ENCODE data around the gene PHLPP1. TPM values are rescaled to one million over a fixed set of nuclear protein-coding genes. Genes with fewer than 3 reads are reported as not detected.

The PHLPP1 gene
- total RNA-seq, 2 donors from 2014 or later = 4.6 to 5.9 TPM

- H3K27ac ChIP-seq = no peak overlapping the region
- no peak for DNase-seq (ENCODE audit: low spot score)
These were observed 273.9 kb downstream of the PHLPP1 start for GRCh38 chr18:62989195-62989594.

DNA sequence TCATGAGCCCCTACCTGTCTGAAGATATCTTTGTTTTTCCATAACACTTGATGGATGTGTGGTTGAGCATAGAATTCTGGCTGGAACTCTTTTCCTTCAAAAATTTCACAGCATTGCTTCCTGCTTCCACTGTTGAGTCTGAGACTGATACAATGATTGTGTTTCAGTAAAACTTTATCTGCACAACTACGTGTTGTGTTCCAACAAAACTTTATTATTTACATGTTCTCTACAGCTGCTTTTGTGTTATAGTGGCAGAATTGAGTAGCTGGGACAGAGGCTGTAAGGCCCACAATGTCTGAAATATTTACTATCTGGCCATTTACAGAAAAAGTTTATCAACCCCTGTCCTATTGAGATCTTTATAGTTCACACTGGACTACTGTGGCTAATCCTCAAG is 275.3 kb downstream of the PHLPP1 start:
- no peaks in the 10 kb centered on the region for H3K27me3 ChIP-seq
- H3K9me3 ChIP-seq = no peaks in the 10 kb centered on the region
- no peak overlapping the region for H3K4me3 ChIP-seq
- H3K36me3 ChIP-seq = no peaks in the 10 kb centered on the region
- DNase-seq (ENCODE audit: low spot score) = no peak
- H3K27ac ChIP-seq = no peak overlapping the region
- TF ChIP-seq, protein P1, sequence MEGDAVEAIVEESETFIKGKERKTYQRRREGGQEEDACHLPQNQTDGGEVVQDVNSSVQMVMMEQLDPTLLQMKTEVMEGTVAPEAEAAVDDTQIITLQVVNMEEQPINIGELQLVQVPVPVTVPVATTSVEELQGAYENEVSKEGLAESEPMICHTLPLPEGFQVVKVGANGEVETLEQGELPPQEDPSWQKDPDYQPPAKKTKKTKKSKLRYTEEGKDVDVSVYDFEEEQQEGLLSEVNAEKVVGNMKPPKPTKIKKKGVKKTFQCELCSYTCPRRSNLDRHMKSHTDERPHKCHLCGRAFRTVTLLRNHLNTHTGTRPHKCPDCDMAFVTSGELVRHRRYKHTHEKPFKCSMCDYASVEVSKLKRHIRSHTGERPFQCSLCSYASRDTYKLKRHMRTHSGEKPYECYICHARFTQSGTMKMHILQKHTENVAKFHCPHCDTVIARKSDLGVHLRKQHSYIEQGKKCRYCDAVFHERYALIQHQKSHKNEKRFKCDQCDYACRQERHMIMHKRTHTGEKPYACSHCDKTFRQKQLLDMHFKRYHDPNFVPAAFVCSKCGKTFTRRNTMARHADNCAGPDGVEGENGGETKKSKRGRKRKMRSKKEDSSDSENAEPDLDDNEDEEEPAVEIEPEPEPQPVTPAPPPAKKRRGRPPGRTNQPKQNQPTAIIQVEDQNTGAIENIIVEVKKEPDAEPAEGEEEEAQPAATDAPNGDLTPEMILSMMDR (IDR thresholded peaks at IDR 0.05) = no peak
- no peaks in the 10 kb centered on the region for H3K4me1 ChIP-seq

More at GRCh38 chr18:62989195-62989594, 273.9 kb downstream of the PHLPP1 start:
- no peak overlapping the region for H3K4me3 ChIP-seq
- no peaks in the 10 kb centered on the region for H3K9me3 ChIP-seq
- H3K4me1 ChIP-seq = no peaks in the 10 kb centered on the region
- no peaks in the 10 kb centered on the region for H3K27me3 ChIP-seq
- TF ChIP-seq, protein P1 (IDR thresholded peaks at IDR 0.05) = no peak
- H3K36me3 ChIP-seq = no peaks in the 10 kb centered on the region

DNA sequence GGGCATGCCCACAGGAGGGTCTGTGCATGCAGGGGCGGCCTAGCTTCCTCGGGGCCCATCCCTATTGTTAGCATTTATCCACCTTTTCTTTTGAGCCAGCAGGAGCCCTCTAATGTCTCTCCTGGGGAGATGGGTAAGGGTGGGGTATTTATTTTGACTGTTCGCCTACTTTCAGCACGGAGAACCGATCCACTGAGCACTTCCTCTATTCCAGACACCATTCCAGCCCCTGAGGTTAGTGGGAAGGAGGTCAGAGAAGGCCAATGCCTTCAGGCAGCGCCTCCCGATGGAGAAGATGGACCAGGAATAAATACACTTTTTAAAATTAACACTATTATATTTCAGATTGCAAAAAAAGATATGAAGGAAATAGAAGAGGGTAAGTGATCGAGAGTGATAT is 276.0 kb downstream of the PHLPP1 start:
- DNase-seq (ENCODE audit: low spot score) = no peak
- no peaks in the 10 kb centered on the region for H3K9me3 ChIP-seq
- no peaks in the 10 kb centered on the region for H3K36me3 ChIP-seq
- no peaks in the 10 kb centered on the region for H3K27me3 ChIP-seq
- H3K27ac ChIP-seq = no peak overlapping the region
- TF ChIP-seq, protein P1 (IDR thresholded peaks at IDR 0.05) = no peak
- H3K4me1 ChIP-seq = no peaks in the 10 kb centered on the region
- no peak overlapping the region for H3K4me3 ChIP-seq

DNA sequence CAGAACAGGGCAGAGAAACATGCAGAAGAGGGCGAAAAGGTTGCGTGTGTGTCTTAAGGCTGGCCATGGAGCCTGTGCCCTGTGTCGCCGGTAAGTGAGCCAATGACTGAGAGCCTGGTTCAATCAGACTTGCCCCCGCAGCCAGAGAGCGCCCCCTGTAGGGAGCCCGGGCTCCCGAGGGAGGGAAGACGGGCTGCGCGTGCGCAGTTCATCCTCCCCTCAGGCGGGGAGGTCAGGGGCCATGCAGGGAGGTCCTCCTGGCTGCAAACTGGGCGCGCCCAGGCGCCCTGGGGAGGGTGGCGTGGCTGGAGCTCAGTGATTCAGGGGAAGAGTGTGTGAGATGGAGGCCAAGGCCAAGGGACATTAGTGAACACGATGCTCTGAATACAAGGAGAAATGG is 276.6 kb downstream of the PHLPP1 start:
- Histone ChIP-seq H3K36me3 (no peaks in the 10 kb centered on the region), H3K4me3 (no peak overlapping the region), H3K27me3 (no peaks in the 10 kb centered on the region), H3K9me3 (no peaks in the 10 kb centered on the region), H3K27ac (no peak overlapping the region), H3K4me1 (no peaks in the 10 kb centered on the region)
- no peak for DNase-seq (ENCODE audit: low spot score)
- TF ChIP-seq, protein P1 (IDR thresholded peaks at IDR 0.05) = no peak

GRCh38 chr18:62992877-62993365 is 277.6 kb downstream of the PHLPP1 start:
- TF ChIP-seq, protein P1 (IDR thresholded peaks at IDR 0.05) = no peak
- Histone ChIP-seq H3K36me3 (no peaks in the 10 kb centered on the region), H3K27me3 (no peaks in the 10 kb centered on the region), H3K27ac (no peak overlapping the region), H3K9me3 (no peaks in the 10 kb centered on the region), H3K4me3 (no peak overlapping the region), H3K4me1 (no peaks in the 10 kb centered on the region)
- DNase-seq (ENCODE audit: low spot score) = no peak

DNA sequence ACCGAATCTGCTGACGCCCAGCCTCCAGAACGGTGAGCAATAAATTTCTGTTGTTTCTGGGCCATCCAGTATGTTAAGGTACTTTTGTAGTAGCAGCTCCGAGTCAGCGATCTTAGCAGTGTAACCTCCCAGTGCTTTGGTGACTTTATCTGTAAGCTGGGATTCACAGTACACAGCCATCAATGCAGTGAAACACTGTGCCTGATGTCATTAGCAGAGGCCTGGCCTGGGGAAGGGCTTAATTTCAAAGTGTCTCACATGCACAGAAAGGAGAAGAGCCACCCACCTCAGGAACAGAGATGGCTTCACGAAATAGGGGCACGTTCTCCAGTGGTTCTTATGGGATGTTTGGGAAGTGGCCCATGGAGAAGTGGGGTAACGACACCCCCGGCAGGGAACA is 281.2 kb downstream of the PHLPP1 start:
- no peak overlapping the region for H3K4me3 ChIP-seq
- TF ChIP-seq, protein P1 (IDR thresholded peaks at IDR 0.05) = no peak
- no peaks in the 10 kb centered on the region for H3K9me3 ChIP-seq

More for the DNA sequence above, 281.2 kb downstream of the PHLPP1 start:
- Histone ChIP-seq H3K27me3 (no peaks in the 10 kb centered on the region), H3K36me3 (no peaks in the 10 kb centered on the region), H3K4me1 (peaks cover 0 to 7% of the 10 kb centered on the region in 2 donors), H3K27ac (no peak overlapping the region)
- DNase-seq (ENCODE audit: low spot score) = no peak

Data from right atrium auricular region (tissue), 2 donors.